LNCaP clone FGC (cell line): ENCODE data around the gene HMX1.

ENCODE experiments used
- DNase-seq: peaks from one replicate; pipeline ENCODE4 v3.0.0-alpha.2; 2011; ENCODE audit warnings: low read depth
- H3K4me3 ChIP-seq: 2 replicates; pipeline ENCODE4 v1.5.1; 2011; ENCODE audit warnings: mild to moderate bottlenecking, low read depth, low read length, control low read depth
- TF ChIP-seq, protein P1 (sequence below): IDR thresholded peaks from 2 replicates; pipeline ENCODE4 v1.5.1; 2012; ENCODE audit warnings: mild to moderate bottlenecking; ENCODE audit not compliant: control insufficient read depth, insufficient read depth; ENCODE audit errors: extremely low read depth

HMX1 gene

DNA sequence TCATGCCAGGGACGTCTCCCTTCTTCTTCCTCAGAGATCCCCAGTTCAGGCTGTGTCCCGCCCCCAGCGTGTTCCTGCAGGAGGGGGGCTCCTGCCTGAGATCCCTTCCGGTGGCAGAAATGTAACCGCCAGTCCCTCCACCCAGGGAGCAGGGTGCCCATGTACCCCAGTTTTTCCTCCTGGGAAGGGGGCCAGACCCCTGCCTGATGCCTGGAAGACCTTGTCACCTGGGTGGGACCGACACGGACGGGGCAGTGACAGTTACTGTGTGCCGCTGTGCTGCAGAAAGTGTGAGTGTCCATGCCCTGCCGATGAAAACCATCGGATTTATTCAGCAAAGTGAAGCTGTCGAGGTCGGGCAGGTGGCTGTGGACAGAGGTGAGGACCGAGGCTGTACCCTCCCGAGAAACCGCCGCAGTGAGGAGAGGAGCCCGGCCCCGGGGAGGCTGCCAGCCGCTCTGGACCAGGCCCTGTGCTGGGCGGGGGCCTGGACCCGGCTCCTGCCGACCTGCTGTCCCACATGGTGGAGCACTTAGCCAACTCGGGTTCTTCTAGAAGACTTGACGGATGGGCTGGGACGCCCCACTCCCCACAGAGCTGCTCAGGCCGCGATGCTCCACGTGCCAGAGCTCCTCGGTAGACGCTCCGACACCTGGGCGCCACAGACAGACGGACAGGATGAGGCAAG, 36.7 kb upstream of the HMX1 start:
- TF ChIP-seq, protein P1, sequence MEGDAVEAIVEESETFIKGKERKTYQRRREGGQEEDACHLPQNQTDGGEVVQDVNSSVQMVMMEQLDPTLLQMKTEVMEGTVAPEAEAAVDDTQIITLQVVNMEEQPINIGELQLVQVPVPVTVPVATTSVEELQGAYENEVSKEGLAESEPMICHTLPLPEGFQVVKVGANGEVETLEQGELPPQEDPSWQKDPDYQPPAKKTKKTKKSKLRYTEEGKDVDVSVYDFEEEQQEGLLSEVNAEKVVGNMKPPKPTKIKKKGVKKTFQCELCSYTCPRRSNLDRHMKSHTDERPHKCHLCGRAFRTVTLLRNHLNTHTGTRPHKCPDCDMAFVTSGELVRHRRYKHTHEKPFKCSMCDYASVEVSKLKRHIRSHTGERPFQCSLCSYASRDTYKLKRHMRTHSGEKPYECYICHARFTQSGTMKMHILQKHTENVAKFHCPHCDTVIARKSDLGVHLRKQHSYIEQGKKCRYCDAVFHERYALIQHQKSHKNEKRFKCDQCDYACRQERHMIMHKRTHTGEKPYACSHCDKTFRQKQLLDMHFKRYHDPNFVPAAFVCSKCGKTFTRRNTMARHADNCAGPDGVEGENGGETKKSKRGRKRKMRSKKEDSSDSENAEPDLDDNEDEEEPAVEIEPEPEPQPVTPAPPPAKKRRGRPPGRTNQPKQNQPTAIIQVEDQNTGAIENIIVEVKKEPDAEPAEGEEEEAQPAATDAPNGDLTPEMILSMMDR: no peak
- no peak for DNase-seq
- no peak overlapping the region for H3K4me3 ChIP-seq

DNA sequence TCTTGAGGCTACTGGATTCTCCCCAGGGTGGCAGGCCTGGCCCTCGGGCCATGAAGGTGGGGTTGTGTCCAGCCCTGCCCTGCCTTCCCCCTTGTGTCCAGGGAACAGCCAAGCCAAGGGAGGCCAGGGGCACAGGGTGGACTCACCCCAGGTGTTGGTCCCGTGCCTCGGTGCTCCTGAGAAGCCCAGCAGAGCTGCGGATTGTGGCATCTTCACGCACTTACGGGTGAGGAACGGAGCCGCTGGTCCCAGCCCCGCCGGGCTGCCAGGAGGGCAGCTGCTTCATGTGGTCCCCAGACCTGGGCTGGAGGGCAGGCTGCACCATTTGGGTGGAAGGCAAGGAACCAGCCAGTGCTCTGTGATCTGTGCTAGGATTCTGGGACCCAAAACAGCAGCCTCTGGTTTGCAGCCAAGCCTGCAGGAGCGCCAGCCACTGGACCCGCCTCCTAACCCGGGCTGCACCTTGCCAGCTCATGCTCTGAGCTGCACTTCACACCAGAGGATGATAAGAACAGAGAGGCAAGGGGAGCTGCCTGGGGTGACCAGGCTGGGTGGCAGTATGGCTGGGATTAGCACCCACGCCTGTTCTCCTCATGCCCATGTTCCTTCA, 36.1 kb upstream of the HMX1 start:
- no peak overlapping the region for H3K4me3 ChIP-seq
- no peak for DNase-seq
- TF ChIP-seq, protein P1: no peak

DNA sequence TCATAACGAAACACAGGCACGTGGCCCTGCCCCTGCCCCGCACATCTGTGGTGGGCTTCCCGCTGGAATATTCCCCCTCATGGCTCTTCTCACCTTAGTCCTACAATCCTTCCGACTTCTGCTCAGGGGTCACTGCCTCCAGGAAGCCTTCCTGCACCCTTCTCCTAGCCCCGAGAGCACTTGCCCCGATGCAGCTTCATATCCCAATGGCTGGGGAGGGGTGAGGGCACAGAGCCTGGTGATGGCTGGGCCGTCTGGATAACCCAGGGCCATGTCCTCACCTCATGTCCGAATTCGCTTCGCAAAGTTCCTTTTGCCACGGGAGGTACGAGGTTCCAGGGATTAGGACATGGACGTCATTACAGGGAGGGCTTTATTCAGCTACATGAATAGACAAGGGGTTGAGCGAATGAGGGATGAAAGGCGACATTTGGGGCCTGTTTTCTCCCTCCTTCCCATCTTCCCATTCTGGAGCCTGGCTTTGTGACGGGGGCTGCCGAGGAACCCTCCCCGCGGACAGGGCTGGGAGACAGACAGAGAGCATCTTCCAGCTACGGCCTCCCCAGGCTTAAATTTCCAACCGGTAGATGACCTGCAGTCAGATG, 35.5 kb upstream of the HMX1 start:
- TF ChIP-seq, protein P1: no peak
- no peak overlapping the region for H3K4me3 ChIP-seq
- DNase-seq: no peak

DNA sequence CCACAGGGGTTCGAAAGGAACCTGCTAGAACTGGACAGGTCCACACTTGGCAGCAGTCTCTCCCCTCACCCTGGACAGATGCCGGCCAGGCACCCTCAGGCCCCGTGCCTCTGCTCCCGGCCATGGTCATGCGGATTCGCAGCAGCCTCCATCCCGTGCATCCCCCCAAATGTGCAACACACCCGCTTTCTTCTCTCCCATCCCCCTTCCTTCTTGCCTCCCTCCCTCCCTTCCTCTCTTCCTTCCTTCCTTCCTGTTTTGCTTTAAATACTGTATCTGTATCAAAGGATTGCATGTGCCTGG, 35.0 kb upstream of the HMX1 start:
- DNase-seq: no peak
- TF ChIP-seq, protein P1: no peak
- H3K4me3 ChIP-seq: no peak overlapping the region

DNA sequence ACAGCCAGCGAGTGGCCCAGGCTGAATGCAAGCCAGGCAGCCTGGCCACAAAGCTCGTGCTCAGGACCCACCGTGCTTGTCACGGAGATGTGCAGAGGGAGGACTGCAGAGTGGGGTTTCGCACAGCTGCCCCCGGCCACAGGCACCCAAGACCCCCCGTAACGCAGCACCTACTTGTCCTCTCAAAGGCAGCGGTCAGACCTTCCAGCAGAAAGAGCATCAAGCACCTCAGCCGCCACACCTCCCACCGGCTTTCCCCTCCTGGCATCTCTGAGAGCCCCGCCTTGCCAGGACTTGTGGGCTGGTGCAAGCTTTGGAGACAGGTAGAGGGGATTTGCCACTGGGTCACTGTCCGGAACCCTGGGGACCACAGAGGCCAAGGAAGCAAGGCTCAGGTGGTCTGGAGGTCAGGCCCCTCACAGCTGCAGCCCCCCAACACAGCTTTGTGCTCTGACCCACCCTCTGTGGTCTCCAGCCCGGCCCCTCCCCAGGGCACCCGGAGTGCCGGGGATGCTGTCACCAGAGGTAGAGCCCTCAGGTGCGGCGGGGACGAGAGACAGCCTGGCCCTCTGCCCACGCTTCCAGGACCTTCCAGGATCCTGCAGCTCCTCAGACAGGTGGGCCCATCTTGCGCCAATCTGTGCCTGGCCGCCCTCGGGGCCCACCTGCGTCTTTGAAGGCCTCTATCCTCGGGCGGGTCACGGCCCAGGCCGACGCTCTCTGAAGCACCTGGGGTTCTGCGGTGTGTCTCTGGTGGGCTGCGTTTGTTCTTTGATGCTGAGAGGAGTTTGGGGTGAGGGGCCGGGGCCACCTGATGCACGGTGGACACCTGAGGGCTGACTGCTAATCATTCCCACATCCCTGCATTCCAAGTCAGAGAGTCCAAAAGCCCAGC, 34.4 kb upstream of the HMX1 start:
- no peak for DNase-seq
- H3K4me3 ChIP-seq: no peak overlapping the region

DNA sequence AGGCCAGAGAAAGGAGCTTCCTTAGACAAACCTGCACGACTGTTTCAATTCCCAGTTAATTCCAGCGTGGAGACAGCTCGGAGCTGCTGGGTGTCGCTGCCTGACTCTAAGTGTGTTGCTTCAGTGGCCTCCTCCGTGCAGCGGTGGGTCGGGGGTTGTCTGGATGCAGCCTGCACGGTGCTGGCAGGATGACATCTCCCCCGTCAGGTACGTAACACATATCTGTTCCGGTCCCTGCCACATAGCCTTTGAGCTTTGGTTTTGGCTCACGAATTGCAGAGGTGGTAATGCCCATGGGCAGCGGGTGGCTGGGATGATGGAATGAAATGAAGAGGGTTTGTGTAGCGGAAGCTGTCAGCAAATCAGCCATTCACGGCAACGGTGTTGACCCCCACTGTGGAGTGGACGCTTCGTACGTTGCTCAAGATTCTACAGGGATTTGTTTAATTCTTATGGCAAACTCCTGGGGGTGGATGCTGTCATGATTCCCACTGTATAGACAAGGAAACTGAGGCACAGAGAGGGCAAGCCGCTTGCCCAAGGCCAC, 33.7 kb upstream of the HMX1 start:
- TF ChIP-seq, protein P1: no peak
- H3K4me3 ChIP-seq: no peak overlapping the region
- DNase-seq: no peak

More for the DNA sequence above, 34.4 kb upstream of the HMX1 start:
- TF ChIP-seq, protein P1: no peak
